Activated CD4-positive, alpha-beta T cell treated with anti-CD3 and anti-CD28 coated beads, Interleukin-2, amount 10 ng/mL, durations not matched to agents 24 days and 14 days (primary cell): ENCODE measurements around the gene IL36G. TPM values are rescaled to one million over a fixed set of nuclear protein-coding genes. Genes with fewer than 3 reads are reported as not detected.
A peak's percentile ranks its signal among the peaks of the same experiment; 100 is the strongest.
"Not testable (repeated sequence)": the region's sequence is repeated elsewhere in the genome, so short reads cannot be mapped to it uniquely, and the experiment has no call there.

Experiments used
- DNase-seq: peaks from one replicate; pipeline ENCODE4 v3.0.0; 2022
- H3K27ac Mint-ChIP-seq: one replicate; pipeline ENCODE4 v1.8.0; 2022; ENCODE audit warnings: mild to moderate bottlenecking, mixed read lengths
- H3K27me3 Mint-ChIP-seq: one replicate; pipeline ENCODE4 v1.8.0; 2022; ENCODE audit warnings: mixed read lengths
- H3K36me3 Mint-ChIP-seq: one replicate; pipeline ENCODE4 v1.8.0; 2022; ENCODE audit warnings: low read depth, mild to moderate bottlenecking, mixed read lengths
- H3K4me1 Mint-ChIP-seq: one replicate; pipeline ENCODE4 v1.8.0; 2021; ENCODE audit warnings: mixed read lengths
- H3K4me3 Mint-ChIP-seq: one replicate; pipeline ENCODE4 v1.8.0; 2022; ENCODE audit warnings: mild to moderate bottlenecking, moderate library complexity, mixed read lengths
- H3K9me3 Mint-ChIP-seq: one replicate; pipeline ENCODE4 v1.8.0; 2021; ENCODE audit warnings: mixed read lengths
- intact Hi-C: fragments of 100-400 bp; cut with micrococcal nuclease; formaldehyde crosslinking; loops from one replicate; pipeline ENCODE4 v1.15.1; 2023
- total RNA-seq: library from RNA; stranded (reverse); gene quantifications from 2 replicates; pipeline ENCODE4 v1.2.3, GENCODE V29; 2022

Gene IL36G
- total RNA-seq, result not detected in 2 replicates

DNA sequence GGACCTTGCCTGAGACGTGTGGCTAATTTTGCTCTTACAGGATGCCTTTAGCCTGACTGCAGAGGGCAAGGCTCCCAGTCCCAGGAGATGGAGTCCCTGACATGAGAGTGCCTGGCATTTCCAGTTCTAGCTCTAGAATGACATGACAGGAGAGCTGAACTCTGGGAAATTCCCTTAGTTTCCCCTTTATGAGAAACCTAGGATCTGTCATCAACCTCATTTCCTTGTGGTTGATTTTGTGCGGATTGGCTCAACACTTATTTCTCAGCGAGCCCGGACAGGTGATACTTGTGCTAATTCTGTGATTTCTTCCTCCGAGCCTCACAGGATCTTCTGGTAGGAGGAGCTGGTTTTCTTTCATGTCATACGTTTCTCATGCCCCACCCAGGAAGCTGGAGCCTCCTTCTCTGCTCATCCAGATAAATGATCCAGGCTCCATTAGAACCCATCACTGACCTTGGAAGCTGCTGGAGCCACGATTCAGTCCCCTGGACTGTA, at the start of gene IL36G:
Gene IL36G (plus strand): TSS at position 448 of the 498 bp plus-strand sequence. CDS start 633 bp downstream, outside the sequence.
- intact Hi-C loops, result no loop called here
- no peak within 1 kb of the TSS for H3K4me3 Mint-ChIP-seq
- peak; percentile 43 for DNase-seq
- peaks cover 5% of the 10 kb centered on the region for H3K9me3 Mint-ChIP-seq
- H3K27ac Mint-ChIP-seq, result no peak within 1 kb of the TSS
- peaks cover 16% of the 10 kb centered on the region for H3K4me1 Mint-ChIP-seq
- H3K36me3 Mint-ChIP-seq, result no peaks in the 10 kb centered on the region
- H3K27me3 Mint-ChIP-seq, result peaks cover 12% of the 10 kb centered on the region

GRCh38 chr2:112933261-112933660, 44.5 kb upstream of the IL36G start:
- Mint-ChIP-seq H3K27me3 (peaks cover 18% of the 10 kb centered on the region), H3K27ac (no peak overlapping the region), H3K4me3 (no peak overlapping the region), H3K9me3 (no peaks in the 10 kb centered on the region), H3K4me1 (peaks cover 2% of the 10 kb centered on the region), H3K36me3 (no peaks in the 10 kb centered on the region)
- intact Hi-C loops, result no loop called here
- DNase-seq, result no peak

GRCh38 chr2:112934117-112934516, 43.7 kb upstream of the IL36G start:
- H3K27me3 Mint-ChIP-seq, result peaks cover 18% of the 10 kb centered on the region
- intact Hi-C loops, H3K36me3 Mint-ChIP-seq, H3K4me1 Mint-ChIP-seq, H3K27ac Mint-ChIP-seq, H3K9me3 Mint-ChIP-seq, H3K4me3 Mint-ChIP-seq, DNase-seq: not testable (repeated sequence)

GRCh38 chr2:112936927-112937232, 40.9 kb upstream of the IL36G start:
- Mint-ChIP-seq H3K36me3 (no peaks in the 10 kb centered on the region), H3K27ac (no peak overlapping the region), H3K27me3 (peaks cover 20% of the 10 kb centered on the region), H3K4me1 (peaks cover 6% of the 10 kb centered on the region), H3K9me3 (no peaks in the 10 kb centered on the region), H3K4me3 (no peak overlapping the region)
- intact Hi-C loops, result no loop called here
- no peak for DNase-seq

GRCh38 chr2:112938904-112939303, 38.9 kb upstream of the IL36G start:
- Mint-ChIP-seq H3K27ac (no peak overlapping the region), H3K4me1 (peaks cover 8% of the 10 kb centered on the region), H3K9me3 (no peaks in the 10 kb centered on the region), H3K4me3 (no peak overlapping the region), H3K27me3 (peaks cover 22% of the 10 kb centered on the region), H3K36me3 (no peaks in the 10 kb centered on the region)
- intact Hi-C loops, result no loop called here
- no peak for DNase-seq

DNA sequence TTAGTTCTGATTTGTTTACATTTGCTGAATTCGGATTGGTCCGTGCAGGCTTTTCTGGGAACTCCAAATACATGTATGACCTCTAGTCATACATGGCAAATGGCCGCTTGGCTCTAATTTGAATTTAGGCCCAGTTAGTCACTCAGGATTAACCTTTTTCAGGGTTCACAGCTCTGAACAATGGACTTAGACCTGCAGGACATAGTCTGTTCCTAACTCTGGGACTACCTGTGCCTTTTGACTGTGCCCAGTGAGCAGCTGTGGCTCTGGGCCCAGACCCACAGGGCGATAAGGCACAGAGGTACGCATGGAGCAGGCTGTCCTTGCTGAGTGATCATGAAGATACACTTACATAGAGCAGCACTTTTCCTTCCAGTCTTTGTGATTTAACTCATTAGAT, 38.4 kb upstream of the IL36G start:
- Mint-ChIP-seq H3K9me3 (no peaks in the 10 kb centered on the region), H3K36me3 (no peaks in the 10 kb centered on the region), H3K27me3 (peaks cover 22% of the 10 kb centered on the region), H3K4me1 (peaks cover 8% of the 10 kb centered on the region), H3K4me3 (no peak overlapping the region), H3K27ac (no peak overlapping the region)
- intact Hi-C loops, result no loop called here
- DNase-seq, result no peak

DNA sequence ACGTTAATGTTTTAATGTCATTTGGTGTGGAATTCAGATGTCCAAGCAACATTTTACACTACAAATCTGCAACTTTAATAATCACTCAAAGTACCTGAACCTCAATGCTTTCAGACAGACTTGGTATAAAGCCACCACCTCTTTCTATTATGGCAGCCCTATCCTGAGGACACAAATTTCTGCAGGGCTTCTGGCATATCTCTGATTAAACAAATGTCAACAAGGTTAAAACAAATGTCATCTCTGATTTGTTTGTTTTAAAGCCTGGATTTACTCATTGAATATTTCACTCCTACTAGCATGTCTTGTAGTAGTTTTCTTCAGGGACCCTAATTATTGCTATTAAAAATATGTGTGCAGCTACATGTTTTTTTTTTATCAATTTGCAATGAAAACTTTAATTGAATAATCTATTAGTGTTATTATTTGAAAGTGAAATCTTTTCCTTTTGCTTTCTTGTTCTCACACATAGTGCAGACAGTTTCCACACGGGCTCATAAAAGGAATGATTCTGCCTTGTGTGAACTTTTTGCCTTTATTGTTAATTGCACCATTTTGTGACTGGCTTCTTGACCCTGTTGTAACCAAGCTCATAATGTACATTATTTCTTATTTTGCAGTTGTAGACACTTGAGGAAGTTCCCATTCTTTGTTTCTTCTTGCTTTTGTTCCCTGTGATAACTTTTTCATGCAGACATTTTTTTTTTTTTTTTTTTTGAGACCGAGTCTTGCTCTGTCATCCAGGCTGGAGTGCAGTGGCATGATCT, 36.8 kb upstream of the IL36G start:
- H3K9me3 Mint-ChIP-seq, result no peaks in the 10 kb centered on the region
- H3K27ac Mint-ChIP-seq, result no peak overlapping the region
- intact Hi-C loops, result loop anchor here (1.0 to 10.0 kb wide), 3 partner anchors 54 to 316 kb away; no protein-coding TSS in a partner anchor
- no peak overlapping the region for H3K4me3 Mint-ChIP-seq
- no peak for DNase-seq
- H3K36me3 Mint-ChIP-seq, result no peaks in the 10 kb centered on the region
- H3K4me1 Mint-ChIP-seq, result peaks cover 7% of the 10 kb centered on the region
- peaks cover 24% of the 10 kb centered on the region for H3K27me3 Mint-ChIP-seq

DNA sequence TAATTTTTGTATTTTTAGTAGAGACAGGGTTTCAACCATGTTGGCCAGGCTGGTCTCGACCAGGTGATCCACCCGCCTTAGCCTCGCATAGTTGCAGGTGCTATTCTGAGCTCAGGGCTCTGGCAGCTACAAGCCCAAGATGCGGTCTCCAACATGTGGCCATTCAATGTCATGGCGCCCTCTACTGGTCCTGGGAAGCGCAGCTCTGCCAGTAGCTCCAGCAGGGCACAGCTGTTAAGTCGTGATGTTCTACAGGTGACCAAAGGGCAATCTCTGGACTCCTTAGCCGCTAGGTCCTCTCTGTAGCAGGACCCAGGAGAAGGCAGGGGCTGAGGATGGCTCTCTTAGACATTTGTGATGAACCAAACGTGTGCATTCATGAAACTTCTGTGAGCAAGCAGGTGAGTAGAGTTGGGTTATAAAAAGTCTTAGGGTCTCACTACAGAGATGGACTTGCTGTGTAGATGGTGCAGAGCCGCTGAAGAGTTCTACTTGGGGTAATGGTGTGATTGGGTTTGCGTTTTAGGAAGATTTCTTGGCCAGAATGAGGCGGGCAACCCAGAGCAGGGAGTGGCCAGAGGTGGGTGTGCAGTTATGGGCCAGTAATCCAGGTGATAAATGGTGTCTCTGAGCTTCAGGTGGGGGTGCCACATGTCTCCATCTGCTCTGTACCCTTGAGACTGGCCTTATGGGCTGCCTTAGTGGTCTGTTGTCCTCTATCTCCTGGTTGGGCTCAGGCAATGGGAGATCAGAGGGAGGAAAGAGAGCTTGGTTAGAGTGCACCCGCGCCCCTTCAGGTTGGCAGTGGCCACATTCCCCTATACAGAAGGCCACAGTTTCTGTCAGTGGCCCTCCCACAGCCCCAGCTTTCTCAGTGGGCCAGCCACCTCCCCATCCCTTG, 35.8 kb upstream of the IL36G start:
- Mint-ChIP-seq H3K9me3 (no peaks in the 10 kb centered on the region), H3K36me3 (no peaks in the 10 kb centered on the region), H3K4me3 (no peak overlapping the region), H3K27ac (peak overlapping the region; percentile 25), H3K4me1 (peaks cover 6% of the 10 kb centered on the region), H3K27me3 (peaks cover 17% of the 10 kb centered on the region)
- DNase-seq, result peak; percentile 93
- intact Hi-C loops, result loop anchor here (1.0 to 10.0 kb wide), 3 partner anchors 55 to 317 kb away; no protein-coding TSS in a partner anchor

DNA sequence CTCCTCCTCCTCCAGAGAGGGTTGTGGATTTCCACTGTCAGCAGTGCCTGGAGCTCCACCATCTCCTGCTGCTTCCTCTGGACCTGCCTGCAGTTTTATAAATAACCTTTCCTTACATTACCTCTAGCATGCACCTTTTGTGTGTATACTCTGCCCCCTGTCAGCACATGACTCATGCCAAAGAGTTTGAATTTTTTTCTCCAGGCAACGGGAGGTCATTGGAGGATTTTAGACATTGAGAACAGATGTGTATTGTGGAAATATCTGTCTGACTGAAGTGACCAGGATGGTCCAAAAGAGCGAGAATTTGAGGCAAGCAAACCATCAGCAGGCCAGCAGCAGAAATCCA, 35.2 kb upstream of the IL36G start:
- H3K4me3 Mint-ChIP-seq, result no peak overlapping the region
- H3K36me3 Mint-ChIP-seq, result no peaks in the 10 kb centered on the region
- peaks cover 15% of the 10 kb centered on the region for H3K27me3 Mint-ChIP-seq
- no peak overlapping the region for H3K27ac Mint-ChIP-seq
- H3K4me1 Mint-ChIP-seq, result peaks cover 6% of the 10 kb centered on the region
- H3K9me3 Mint-ChIP-seq, result no peaks in the 10 kb centered on the region
- intact Hi-C loops, result loop anchor here (5.0 to 10.0 kb wide), 2 partner anchors 55 to 318 kb away; no protein-coding TSS in a partner anchor
- no peak for DNase-seq

- no peaks in the 10 kb centered on the region for H3K36me3 Mint-ChIP-seq
- peaks cover 20% of the 10 kb centered on the region for H3K27me3 Mint-ChIP-seq
- H3K4me3 Mint-ChIP-seq, result no peak overlapping the region
- H3K9me3 Mint-ChIP-seq, result no peaks in the 10 kb centered on the region
- peaks cover 6% of the 10 kb centered on the region for H3K4me1 Mint-ChIP-seq
- H3K27ac Mint-ChIP-seq, result no peak overlapping the region
- intact Hi-C loops, result loop anchor here (5.0 to 10.0 kb wide), 2 partner anchors 58 to 320 kb away; no protein-coding TSS in a partner anchor
- DNase-seq, result no peak
Observed at GRCh38 chr2:112944971-112945370, 32.8 kb upstream of the IL36G start.

DNA sequence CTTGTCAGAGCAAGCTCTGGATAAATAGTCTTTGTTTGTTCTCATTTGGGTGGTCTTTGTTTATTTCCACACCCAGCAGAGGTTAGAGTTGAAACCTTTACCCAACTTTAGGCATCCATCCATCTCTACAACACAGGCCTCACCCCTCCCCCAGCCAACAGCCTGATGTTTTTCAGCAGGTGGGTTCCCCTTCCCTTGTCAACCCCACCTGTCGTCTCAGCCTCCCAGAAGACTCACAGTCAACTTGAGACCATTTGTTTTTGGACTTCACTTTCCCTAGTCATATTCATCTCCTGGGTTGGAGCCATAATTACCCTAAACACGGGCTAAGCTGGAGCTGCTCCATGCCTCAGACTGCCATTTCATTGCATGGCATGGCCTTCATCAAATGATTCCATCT, 31.7 kb upstream of the IL36G start:
- Mint-ChIP-seq H3K4me1 (peaks cover 6% of the 10 kb centered on the region), H3K9me3 (no peaks in the 10 kb centered on the region), H3K36me3 (no peaks in the 10 kb centered on the region), H3K27me3 (peaks cover 23% of the 10 kb centered on the region), H3K4me3 (no peak overlapping the region), H3K27ac (no peak overlapping the region)
- no peak for DNase-seq
- intact Hi-C loops, result loop anchor here (10.0 kb wide), 1 partner anchor 321 kb away; no protein-coding TSS in a partner anchor

- no peaks in the 10 kb centered on the region for H3K36me3 Mint-ChIP-seq
- no peak for DNase-seq
- no peaks in the 10 kb centered on the region for H3K4me1 Mint-ChIP-seq
- peaks cover 33% of the 10 kb centered on the region for H3K27me3 Mint-ChIP-seq
- no peak overlapping the region for H3K27ac Mint-ChIP-seq
- H3K4me3 Mint-ChIP-seq, result no peak overlapping the region
- H3K9me3 Mint-ChIP-seq, result no peaks in the 10 kb centered on the region
- intact Hi-C loops, result loop anchor here (10.0 kb wide), 1 partner anchor 323 kb away; no protein-coding TSS in a partner anchor
Observed at GRCh38 chr2:112947374-112947773, 30.4 kb upstream of the IL36G start.

- Mint-ChIP-seq H3K27ac (no peak overlapping the region), H3K27me3 (peaks cover 40% of the 10 kb centered on the region), H3K9me3 (no peaks in the 10 kb centered on the region), H3K4me1 (no peaks in the 10 kb centered on the region), H3K36me3 (no peaks in the 10 kb centered on the region), H3K4me3 (no peak overlapping the region)
- no peak for DNase-seq
- intact Hi-C loops, result loop anchor here (10.0 kb wide), 1 partner anchor 325 kb away; no protein-coding TSS in a partner anchor
Observed at GRCh38 chr2:112949456-112949855, 28.4 kb upstream of the IL36G start.

DNA sequence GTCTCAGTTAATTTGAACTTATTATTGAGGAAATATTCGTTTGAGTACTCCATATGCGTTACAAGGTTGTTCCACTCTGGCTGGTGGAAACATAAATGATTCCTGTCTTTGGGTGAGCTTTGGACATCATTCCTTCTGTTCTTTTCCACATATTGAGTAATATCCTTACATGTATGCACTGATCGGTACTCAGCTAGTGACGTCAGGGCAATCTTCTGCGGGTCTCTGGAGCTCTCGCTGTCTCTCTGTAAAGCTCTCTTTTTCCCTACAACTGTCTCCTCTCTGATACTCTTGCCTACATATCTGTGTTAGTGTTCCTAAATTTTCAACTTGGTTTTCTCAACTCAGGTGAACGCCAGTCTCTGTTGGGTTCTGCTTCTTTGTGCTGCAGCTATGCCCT, 23.4 kb upstream of the IL36G start:
- no peaks in the 10 kb centered on the region for H3K4me1 Mint-ChIP-seq
- DNase-seq, result no peak
- no peaks in the 10 kb centered on the region for H3K9me3 Mint-ChIP-seq
- no peak overlapping the region for H3K27ac Mint-ChIP-seq
- no peaks in the 10 kb centered on the region for H3K36me3 Mint-ChIP-seq
- H3K4me3 Mint-ChIP-seq, result no peak overlapping the region
- intact Hi-C loops, result no loop called here
- peaks cover 34% of the 10 kb centered on the region for H3K27me3 Mint-ChIP-seq
